HG02840 (cell line): Measurements from ENCODE around the gene STON2.
"Not testable (repeated sequence)": the region's sequence is repeated elsewhere in the genome, so short reads cannot be mapped to it uniquely, and the experiment has no call there.

Experiments
- ATAC-seq: cut with Tn5 transposase; IDR thresholded peaks from one replicate; pipeline ENCODE4 v1.9.1; 2021; ENCODE audit warnings: mild to moderate bottlenecking, moderate library complexity, moderate number of reproducible peaks; ENCODE audit not compliant: unreplicated experiment, low FRiP score

Gene STON2

GRCh38 chr14:81384900-81385299 lies 15.2 kb downstream of the STON2 start:
- ATAC-seq, result no peak

- ATAC-seq, result no peak
These were observed 17.5 kb downstream of the STON2 start for GRCh38 chr14:81382517-81383225.

- not testable (repeated sequence) for ATAC-seq
These were observed 20.1 kb downstream of the STON2 start for GRCh38 chr14:81380009-81380408.

- no peak for ATAC-seq
These were observed 28.3 kb downstream of the STON2 start for GRCh38 chr14:81371802-81372201.

- no peak for ATAC-seq
These were observed 32.6 kb downstream of the STON2 start for GRCh38 chr14:81367563-81367962.

GRCh38 chr14:81366884-81367283 lies 33.2 kb downstream of the STON2 start:
- ATAC-seq, result no peak

- ATAC-seq, result no peak
These were observed 33.9 kb downstream of the STON2 start for GRCh38 chr14:81366214-81366613.

- no peak for ATAC-seq
These were observed 36.3 kb downstream of the STON2 start for GRCh38 chr14:81363746-81364378.

- ATAC-seq, result no peak
These were observed 46.3 kb downstream of the STON2 start for GRCh38 chr14:81353691-81354323.

GRCh38 chr14:81352413-81352812 lies 47.7 kb downstream of the STON2 start:
- ATAC-seq, result no peak

- no peak for ATAC-seq
These were observed 48.9 kb downstream of the STON2 start for GRCh38 chr14:81351205-81351604.

GRCh38 chr14:81350344-81351130 lies 49.6 kb downstream of the STON2 start:
- ATAC-seq, result no peak

- no peak for ATAC-seq
These were observed 52.1 kb downstream of the STON2 start for GRCh38 chr14:81348061-81348460.

- no peak for ATAC-seq
These were observed 54.3 kb downstream of the STON2 start for GRCh38 chr14:81345781-81346180.

GRCh38 chr14:81344481-81345160 lies 55.5 kb downstream of the STON2 start:
- ATAC-seq, result no peak

GRCh38 chr14:81343701-81344100 lies 56.4 kb downstream of the STON2 start:
- no peak for ATAC-seq

- ATAC-seq, result no peak
These were observed 57.1 kb downstream of the STON2 start for GRCh38 chr14:81342850-81343580.

- ATAC-seq, result no peak
These were observed 58.3 kb downstream of the STON2 start for GRCh38 chr14:81341781-81342180.

GRCh38 chr14:81341370-81341769 lies 58.8 kb downstream of the STON2 start:
- no peak for ATAC-seq

GRCh38 chr14:81340201-81340600 lies 59.9 kb downstream of the STON2 start:
- ATAC-seq, result no peak
